K562 (cell line): ENCODE measurements around the gene GET3. TPM values are rescaled to one million over a fixed set of nuclear protein-coding genes. Genes with fewer than 3 reads are reported as not detected.

Experiments used
- ATAC-seq: fragments of 200-7000 bp; cut with Tn5 transposase; 3 replicates; pipeline ENCODE4 v1.9.1; 2020; ENCODE audit warnings: moderate library complexity
- BruUV-seq: library from RNA; stranded (reverse); fragments of 400-500 nt; replicated peaks from 2 replicates; lab custom pipeline; 2021; lab: Mats Ljungman, UMichigan
- CTCF ChIA-PET: fragments of 300-600 bp; formaldehyde crosslinking; extraction: SDS; loops from one replicate; lab custom pipeline; 2021; ENCODE audit warnings: low intra/inter-chr PET ratio; lab: Yijun Ruan, JAX
- POLR2A ChIA-PET: fragments of 300-600, 350-650 bp; sonication (Branson Sonifier 250); formaldehyde crosslinking; extraction: SDS; loops from one replicate; lab custom pipeline; 2021; ENCODE audit warnings: antibody characterized with exemption, inconsistent platforms; lab: Yijun Ruan, JAX
- DNase-seq, 4 experiments: peaks; one replicate each; pipeline versions ENCODE4 v3.0.0 to v3.0.0-alpha.2; 2011 to 2018; ENCODE audit warnings: low spot score in 3 of 4, mixed read lengths in 3 of 4; ENCODE audit errors: extremely low read depth in 1 of 4
- FAIRE-seq: peaks from 2 replicates; lab custom pipeline; 2011; peaks lifted over from hg19 to GRCh38; lab: Jason Lieb, UNC
- H2AFZ ChIP-seq: 2 replicates; pipeline ENCODE4 v1.6.0; 2011; ENCODE audit warnings: low read depth, low read length, control low read depth, inconsistent platforms
- H3K27ac ChIP-seq: fragments of 200-600 bp; 3 replicates; pipeline ENCODE4 v1.8.0; 2011; ENCODE audit warnings: low read depth, mild to moderate bottlenecking, control low read depth, inconsistent platforms, low read length, moderate library complexity, mixed read lengths; ENCODE audit errors: extremely low read depth
- H3K27me3 ChIP-seq, 2 experiments: fragments of 300-600 bp in 1 of 2; 2 replicates in 1 of 2; 3 replicates in 1 of 2; pipeline versions ENCODE4 v1.6.0 to v1.8.0; 2011; ENCODE audit warnings: inconsistent platforms in 2 of 2, low read length in 2 of 2, mild to moderate bottlenecking in 1 of 2, mixed read lengths in 1 of 2, moderate library complexity in 1 of 2; ENCODE audit not compliant: control insufficient read depth in 2 of 2, insufficient read depth in 2 of 2
- H3K36me3 ChIP-seq: fragments of 300-600 bp; 3 replicates; pipeline ENCODE4 v1.8.0; 2011; ENCODE audit warnings: mild to moderate bottlenecking, low read length, inconsistent platforms; ENCODE audit not compliant: control insufficient read depth, insufficient read depth
- H3K4me1 ChIP-seq, 2 experiments: fragments of 200-600 bp in 1 of 2; replicated peaks in 1 of 2; 2 replicates in 1 of 2; 3 replicates in 1 of 2; pipeline versions ENCODE4 v1.5.1 to v1.8.0; 2011; ENCODE audit warnings: inconsistent platforms in 2 of 2, low read length in 2 of 2, mild to moderate bottlenecking in 1 of 2, mixed read lengths in 1 of 2, moderate library complexity in 1 of 2; ENCODE audit not compliant: control insufficient read depth in 2 of 2, insufficient read depth in 2 of 2
- H3K4me2 ChIP-seq: 2 replicates; pipeline ENCODE4 v1.6.1; 2011; ENCODE audit warnings: low read length, control low read depth, inconsistent platforms, mixed read lengths; ENCODE audit not compliant: insufficient read depth
- H3K4me3 ChIP-seq: fragments of 200-600 bp; sonication (generic), shearing (Covaris generic); 2 replicates; pipeline ENCODE4 v1.5.1; 2016; ENCODE audit warnings: control low read depth, inconsistent platforms
- H3K79me2 ChIP-seq: fragments of 200-600 bp; 3 replicates; pipeline ENCODE4 v1.8.0; 2011; ENCODE audit warnings: low read length, inconsistent platforms; ENCODE audit not compliant: control insufficient read depth, insufficient read depth
- H3K9ac ChIP-seq, 2 experiments: 2 replicates each; pipeline versions ENCODE4 v1.6.0 to v1.6.1; 2011; ENCODE audit warnings: low read depth in 2 of 2, low read length in 2 of 2, control low read depth in 1 of 2, inconsistent platforms in 1 of 2, mild to moderate bottlenecking in 1 of 2, mixed read lengths in 1 of 2; ENCODE audit not compliant: insufficient read depth in 1 of 2
- H3K9me1 ChIP-seq: one replicate; pipeline ENCODE4 v1.6.0; 2011; ENCODE audit warnings: inconsistent platforms, mild to moderate bottlenecking, low read length, moderate library complexity; ENCODE audit not compliant: control insufficient read depth, insufficient read depth
- H3K9me3 ChIP-seq: replicated peaks from 2 replicates; pipeline ENCODE4 v1.5.1; 2011; ENCODE audit warnings: low read depth, low read length, inconsistent platforms; ENCODE audit not compliant: control insufficient read depth, insufficient read depth
- H4K20me1 ChIP-seq: replicated peaks from 2 replicates; pipeline ENCODE4 v1.6.1; 2011; ENCODE audit warnings: low read length, inconsistent platforms, mixed read lengths; ENCODE audit not compliant: control insufficient read depth, insufficient read depth
- BRCA1 ChIP-seq, 2 experiments: fragments of 450-650 bp in 1 of 2; sonication (generic) in 1 of 2; formaldehyde crosslinking in 1 of 2; IDR thresholded peaks; 2 replicates each; pipeline versions ENCODE4 v1.5.0 to v1.6.1; 2017 to 2020; ENCODE audit warnings: mild to moderate bottlenecking in 1 of 2, missing genetic modification reagents in 1 of 2
- FOSL1 ChIP-seq: fragments of 200-800 bp; sonication (Bioruptor generic); conservative IDR thresholded peaks from 2 replicates; pipeline ENCODE4 v1.6.1; 2016; ENCODE audit warnings: missing genetic modification characterization, missing compliant biosample characterization
- MYC ChIP-seq, 2 experiments: fragments of 250-450 bp in 1 of 2; sonication (Bioruptor Pico) in 1 of 2; IDR thresholded peaks; 2 replicates each; pipeline versions ENCODE4 v1.5.1 to v1.6.1; 2012 to 2021; ENCODE audit warnings: low read depth in 2 of 2, borderline replicate concordance in 1 of 2, improper control_type of control experiment in 1 of 2, low read length in 1 of 2, mild to moderate bottlenecking in 1 of 2, moderate library complexity in 1 of 2
- PHF8 ChIP-seq: fragments of 200-600 bp; sonication (generic); IDR thresholded peaks from 2 replicates; pipeline ENCODE4 v1.6.1; 2012; ENCODE audit warnings: mixed run types, mild to moderate bottlenecking, inconsistent platforms, low read length, moderate library complexity, borderline replicate concordance
- ZFP36 ChIP-seq: fragments of 150-350 bp; IDR thresholded peaks from 2 replicates; pipeline ENCODE4 v1.6.1; 2018; ENCODE audit warnings: low read length, low read depth; ENCODE audit not compliant: partially characterized antibody
- ZNF121 ChIP-seq: sonication (generic); formaldehyde crosslinking; conservative IDR thresholded peaks from 2 replicates; pipeline ENCODE4 v1.8.0; 2022; ENCODE audit warnings: missing genetic modification reagents
- WGBS: fragments of 100-300 bp; shearing (Covaris generic); methylation state at CpG from one replicate; pipeline ENCODE4 v1.1.6; 2016; ENCODE audit warnings: low coverage, mixed read lengths; ENCODE audit not compliant: insufficient coverage; ENCODE audit errors: missing lambda C conversion rate; 5-methylcytosine and 5-hydroxymethylcytosine counted together
- in situ Hi-C: fragments of 300-500 bp; cut with MboI; formaldehyde crosslinking; loops from 4 replicates; pipeline ENCODE4 v1.15.0; 2018; ENCODE audit warnings: inconsistent platforms, mixed read lengths
- intact Hi-C: fragments of 100-400 bp; cut with micrococcal nuclease; formaldehyde crosslinking; loops from 2 replicates; pipeline ENCODE4 v1.14.2; 2022
- polyA plus RNA-seq, 8 experiments: library from polyadenylated mRNA; depleted of rRNA in 4 of 8; stranded (reverse) in 5 of 8; unstranded in 3 of 8; fragments of >200 nt; fragmentation: Nextera tagmentation in 2 of 8; fragmentation: Illumina TruSeq in 1 of 8; extraction: Ambion mirVana in 2 of 8; extraction: Trizol in 1 of 8; gene quantifications; 2 replicates each; pipeline versions ENCODE4 v1.2.1 to v1.2.3, GENCODE V29; 2011 to 2014; ENCODE audit warnings: inconsistent platforms in 1 of 8, missing spikeins in 1 of 8
- total RNA-seq, 7 experiments: library from RNA; depleted of rRNA in 6 of 7; stranded (reverse); fragments of >200 nt in 6 of 7; fragmentation: Illumina TruSeq in 2 of 7; extraction: Trizol in 2 of 7; gene quantifications; 2 replicates each; pipeline versions ENCODE4 v1.2.1 to v1.2.3, GENCODE V29; 2011 to 2021; ENCODE audit warnings: low replicate concordance in 1 of 7
- TF ChIP-seq, protein P1 (sequence below): sonication (generic); formaldehyde crosslinking; IDR thresholded peaks from 2 replicates; pipeline ENCODE4 v1.8.0; 2022; ENCODE audit warnings: mild to moderate bottlenecking, missing genetic modification reagents

Gene GET3
- total and polyA plus RNA-seq, 9 of the 15 experiments (the other 6 are each of a cell fraction or from before 2014, with no cell fraction given), result 8.3 to 83.5 (median 51.8) TPM

DNA sequence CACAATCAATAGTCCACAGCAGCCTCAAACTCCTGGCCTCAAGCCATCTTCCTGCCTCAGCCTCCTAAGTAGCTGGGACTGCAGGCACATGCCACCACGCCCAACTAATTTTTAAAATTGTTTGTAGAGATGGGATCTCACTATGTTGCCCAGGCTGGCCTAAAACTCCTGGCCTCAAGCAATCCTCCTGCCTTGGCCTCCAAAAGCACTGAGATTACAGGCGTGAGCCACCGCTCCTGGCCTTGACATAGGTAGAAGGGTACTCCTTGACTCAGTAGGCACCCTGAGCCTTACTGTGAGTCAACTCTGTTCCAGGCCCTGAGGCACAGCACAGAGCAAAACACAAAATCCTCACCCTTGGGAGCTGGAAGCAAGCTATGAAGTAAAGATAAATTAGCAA is 21.4 kb upstream of the GET3 start:
- 100% methylated on average over 3 of the region's 3 CpGs for WGBS
- H3K4me2 ChIP-seq, result no peak overlapping the region
- H3K27me3 ChIP-seq, result no peaks in the 10 kb centered on the region
- peaks cover 92% of the 10 kb centered on the region for H3K36me3 ChIP-seq
- ChIA-PET CTCF (interaction anchor here (1.0 kb wide), 1 partner anchor 132 kb away, joined by 4 read pairs; no protein-coding TSS in a partner anchor), POLR2A (interaction anchor here (0.6 to 0.8 kb wide), 2 partner anchors 14 to 50 kb away, joined by 3 read pairs; no protein-coding TSS in a partner anchor)
- peaks cover 13% of the 10 kb centered on the region for H4K20me1 ChIP-seq
- BruUV-seq, result no TSS peak
- ATAC-seq (no peak), FAIRE-seq (no peak), DNase-seq (no peak)
- intact Hi-C loops, result loop anchor here (2.0 kb wide), 1 partner anchor 131 kb away; no protein-coding TSS in a partner anchor
- H3K9me3 ChIP-seq, result no peaks in the 10 kb centered on the region
- peaks cover 8 to 37% of the 10 kb centered on the region in 2 experiments; a peak in 3 of 5 replicates for H3K4me1 ChIP-seq
- no peak overlapping the region for H3K27ac ChIP-seq
- no peak overlapping the region for H2AFZ ChIP-seq
- H3K9me1 ChIP-seq, result peaks cover 7% of the 10 kb centered on the region
- H3K9ac ChIP-seq, result no peak overlapping the region
- TF ChIP-seq ZNF121 (CRISPR knock-in tag), result peak; percentile 92
- TF ChIP-seq, protein P1, sequence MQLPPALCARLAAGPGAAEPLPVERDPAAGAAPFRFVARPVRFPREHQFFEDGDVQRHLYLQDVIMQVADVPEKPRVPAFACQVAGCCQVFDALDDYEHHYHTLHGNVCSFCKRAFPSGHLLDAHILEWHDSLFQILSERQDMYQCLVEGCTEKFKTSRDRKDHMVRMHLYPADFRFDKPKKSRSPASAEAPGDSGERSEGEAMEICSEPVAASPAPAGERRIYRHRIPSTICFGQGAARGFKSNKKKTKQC (CRISPR knock-in tag), result no peak
- TF ChIP-seq, all 486 proteins: peak for 1
- H3K4me3 ChIP-seq, result no peak overlapping the region
- in situ Hi-C loops, result no loop called here
- peaks cover 57% of the 10 kb centered on the region for H3K79me2 ChIP-seq

DNA sequence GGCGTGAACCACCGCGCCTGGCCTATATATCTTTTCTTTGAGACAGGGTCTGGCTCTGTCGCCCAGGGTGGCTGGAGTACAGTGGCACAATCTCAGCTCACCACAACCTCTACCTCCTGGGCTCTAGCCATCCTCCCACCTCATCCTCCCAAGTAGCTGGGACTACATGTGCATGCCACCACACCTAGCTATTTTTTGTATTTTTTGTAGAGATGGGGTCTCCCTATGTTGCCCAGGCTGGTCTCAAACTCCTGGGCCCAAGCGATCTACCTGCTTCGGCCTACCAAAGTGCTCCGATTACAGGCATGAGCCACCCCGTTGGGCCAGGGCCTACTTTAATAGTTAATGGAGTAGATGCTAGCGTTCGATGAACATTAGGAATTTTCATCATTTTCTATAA is 17.0 kb upstream of the GET3 start:
- Histone ChIP-seq H2AFZ (no peak overlapping the region), H3K4me3 (peak overlapping the region; percentile 82; the same call in 1 of the 2 replicates), H3K9ac (peak overlapping the region; percentile 89 to 99), H4K20me1 (peaks cover 17% of the 10 kb centered on the region; the same call in 1 of the 2 replicates), H3K4me2 (peak overlapping the region; percentile 92), H3K27ac (peak overlapping the region; percentile 87; the same call in 1 of the 3 replicates), H3K79me2 (peaks cover 81% of the 10 kb centered on the region), H3K36me3 (peaks cover 54% of the 10 kb centered on the region), H3K27me3 (no peaks in the 10 kb centered on the region), H3K4me1 (peaks cover 10 to 45% of the 10 kb centered on the region in 2 experiments; a peak in 3 of 5 replicates), H3K9me1 (peaks cover 6% of the 10 kb centered on the region), H3K9me3 (no peaks in the 10 kb centered on the region)
- ATAC-seq (no peak), FAIRE-seq (no peak), DNase-seq (no peak)
- intact Hi-C loops, result no loop called here
- in situ Hi-C loops, result no loop called here
- 90% methylated on average over 10 of the region's 10 CpGs for WGBS
- TF ChIP-seq FOSL1 (tag) (no peak), BRCA1 (IDR thresholded peaks at IDR 0.05) (no peak), BRCA1 (CRISPR knock-in tag; IDR thresholded peaks at IDR 0.05) (no peak), MYC (IDR thresholded peaks at IDR 0.05; ENCODE audit: low read depth, low read length) (no peak), MYC (CRISPR knock-in tag; IDR thresholded peaks at IDR 0.05; ENCODE audit: borderline replicate concordance, low read depth) (no peak), ZFP36 (no peak), PHF8 (no peak)
- no TSS peak for BruUV-seq
- ChIA-PET POLR2A (interaction anchor here (0.8 to 3.8 kb wide), 5 partner anchors 35 to 74 kb away, joined by 3 to 30 read pairs (median 4); partner anchors contain the start of gene JUNB), CTCF (no interaction called here)
